HG02973 (cell line): Measurements from ENCODE around the gene NPIPB2.
"Not testable (repeated sequence)": the region's sequence is repeated elsewhere in the genome, so short reads cannot be mapped to it uniquely, and the experiment has no call there.

Experiments used
- ATAC-seq: cut with Tn5 transposase; IDR thresholded peaks from one replicate; pipeline ENCODE4 v1.9.1; 2021; ENCODE audit warnings: moderate library complexity; ENCODE audit not compliant: unreplicated experiment

NPIPB2 gene

GRCh38 chr16:11962457-11962856 is 20.6 kb upstream of the NPIPB2 start:
- not testable (repeated sequence) for ATAC-seq

- no peak for ATAC-seq
Measured at GRCh38 chr16:11957591-11958395, 15.9 kb upstream of the NPIPB2 start.

GRCh38 chr16:11956558-11956957 is 14.7 kb upstream of the NPIPB2 start:
- ATAC-seq: no peak

GRCh38 chr16:11955713-11956123 is 13.9 kb upstream of the NPIPB2 start:
- ATAC-seq: no peak

GRCh38 chr16:11953576-11953975 is 11.7 kb upstream of the NPIPB2 start:
- ATAC-seq: not testable (repeated sequence)

- ATAC-seq: no peak
Measured at GRCh38 chr16:11950388-11950787, 8.5 kb upstream of the NPIPB2 start.

- no peak for ATAC-seq
Measured at GRCh38 chr16:11949527-11949926, 7.7 kb upstream of the NPIPB2 start.

GRCh38 chr16:11948819-11949218 is 7.0 kb upstream of the NPIPB2 start:
- no peak for ATAC-seq

GRCh38 chr16:11946433-11946832 is 4.6 kb upstream of the NPIPB2 start:
- no peak for ATAC-seq

GRCh38 chr16:11927350-11927749 is 14.5 kb downstream of the NPIPB2 start:
- not testable (repeated sequence) for ATAC-seq

GRCh38 chr16:11924046-11924445 is 17.8 kb downstream of the NPIPB2 start:
- ATAC-seq: not testable (repeated sequence)

GRCh38 chr16:11916524-11917285 is 25.1 kb downstream of the NPIPB2 start:
- no peak for ATAC-seq

- peak; percentile 78 for ATAC-seq
Measured at GRCh38 chr16:11915644-11916523, 26.0 kb downstream of the NPIPB2 start, which contains the start of gene GSPT1. GSPT1 (minus strand) TSS chr16:11915956; CDS start chr16:11915720, 236 bp downstream.

- peak; percentile 34 for ATAC-seq
Measured at GRCh38 chr16:11915114-11915643, 26.7 kb downstream of the NPIPB2 start.

- peak; percentile 6 for ATAC-seq
Measured at GRCh38 chr16:11914210-11915113, 27.4 kb downstream of the NPIPB2 start.

- ATAC-seq: no peak
Measured at GRCh38 chr16:11913425-11914079, 28.3 kb downstream of the NPIPB2 start.

GRCh38 chr16:11909653-11910545 is 31.9 kb downstream of the NPIPB2 start:
- no peak for ATAC-seq
